Osteoblast (primary cell): ENCODE results near the gene USP11. TPM values are rescaled to one million over a fixed set of nuclear protein-coding genes. Genes with fewer than 3 reads are reported as not detected.

Experiments used
- DNase-seq: peaks from one replicate; pipeline ENCODE4 v3.0.0; 2011; ENCODE audit warnings: low spot score, mixed read lengths; ENCODE audit not compliant: insufficient read length; ENCODE audit errors: missing footprints
- H2AFZ ChIP-seq: 2 replicates; pipeline ENCODE4 v1.6.0; 2011; ENCODE audit warnings: mild to moderate bottlenecking, low read length
- H3K27ac ChIP-seq: 2 replicates; pipeline ENCODE4 v1.5.1; 2011; ENCODE audit warnings: mild to moderate bottlenecking, low read depth, low read length, moderate library complexity
- H3K27me3 ChIP-seq: 2 replicates; pipeline ENCODE4 v1.6.0; 2012; ENCODE audit warnings: mild to moderate bottlenecking, control low read depth, inconsistent platforms, low read length, moderate library complexity; ENCODE audit not compliant: insufficient read depth
- H3K36me3 ChIP-seq: 2 replicates; pipeline ENCODE4 v1.5.1; 2011; ENCODE audit warnings: mild to moderate bottlenecking, low read length, control low read depth, moderate library complexity; ENCODE audit not compliant: insufficient read depth
- H3K4me1 ChIP-seq: 2 replicates; pipeline ENCODE4 v1.5.1; 2011; ENCODE audit warnings: mild to moderate bottlenecking, low read length, control low read depth, moderate library complexity; ENCODE audit not compliant: insufficient read depth
- H3K4me2 ChIP-seq: 2 replicates; pipeline ENCODE4 v1.6.0; 2011; ENCODE audit warnings: mild to moderate bottlenecking, low read length; ENCODE audit not compliant: insufficient read depth
- H3K4me3 ChIP-seq: fragments of 200-600 bp; sonication (generic); 3 replicates; pipeline ENCODE4 v1.5.1; 2012; ENCODE audit warnings: mild to moderate bottlenecking, low read length, inconsistent platforms; ENCODE audit not compliant: insufficient read depth
- H3K79me2 ChIP-seq: 2 replicates; pipeline ENCODE4 v1.6.0; 2012; ENCODE audit warnings: mild to moderate bottlenecking, low read length, control low read depth, inconsistent platforms; ENCODE audit not compliant: insufficient read depth
- H3K9me3 ChIP-seq: 2 replicates; pipeline ENCODE4 v1.5.1; 2011; ENCODE audit warnings: low read depth, low read length, control low read depth
- H4K20me1 ChIP-seq: 2 replicates; pipeline ENCODE4 v1.6.0; 2012; ENCODE audit warnings: mild to moderate bottlenecking, low read length, control low read depth; ENCODE audit not compliant: insufficient read depth
- total RNA-seq: library from RNA; depleted of rRNA; stranded (reverse); fragments of >200 nt; gene quantifications from 2 replicates; pipeline ENCODE4 v1.2.3, GENCODE V29; 2012
- TF ChIP-seq, protein P1 (sequence below): IDR thresholded peaks from 2 replicates; pipeline ENCODE4 v1.5.1; 2011; ENCODE audit warnings: mild to moderate bottlenecking, low read depth, low read length, moderate library complexity; ENCODE audit errors: extremely low read depth

USP11 gene
- total RNA-seq, 1 donor = 28.2 TPM

- TF ChIP-seq, protein P1, sequence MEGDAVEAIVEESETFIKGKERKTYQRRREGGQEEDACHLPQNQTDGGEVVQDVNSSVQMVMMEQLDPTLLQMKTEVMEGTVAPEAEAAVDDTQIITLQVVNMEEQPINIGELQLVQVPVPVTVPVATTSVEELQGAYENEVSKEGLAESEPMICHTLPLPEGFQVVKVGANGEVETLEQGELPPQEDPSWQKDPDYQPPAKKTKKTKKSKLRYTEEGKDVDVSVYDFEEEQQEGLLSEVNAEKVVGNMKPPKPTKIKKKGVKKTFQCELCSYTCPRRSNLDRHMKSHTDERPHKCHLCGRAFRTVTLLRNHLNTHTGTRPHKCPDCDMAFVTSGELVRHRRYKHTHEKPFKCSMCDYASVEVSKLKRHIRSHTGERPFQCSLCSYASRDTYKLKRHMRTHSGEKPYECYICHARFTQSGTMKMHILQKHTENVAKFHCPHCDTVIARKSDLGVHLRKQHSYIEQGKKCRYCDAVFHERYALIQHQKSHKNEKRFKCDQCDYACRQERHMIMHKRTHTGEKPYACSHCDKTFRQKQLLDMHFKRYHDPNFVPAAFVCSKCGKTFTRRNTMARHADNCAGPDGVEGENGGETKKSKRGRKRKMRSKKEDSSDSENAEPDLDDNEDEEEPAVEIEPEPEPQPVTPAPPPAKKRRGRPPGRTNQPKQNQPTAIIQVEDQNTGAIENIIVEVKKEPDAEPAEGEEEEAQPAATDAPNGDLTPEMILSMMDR = no peak
- Histone ChIP-seq H3K4me1 (peaks cover 31% of the 10 kb centered on the region), H3K4me2 (peak within 1 kb of the TSS; percentile 92), H4K20me1 (peaks cover 64% of the 10 kb centered on the region), H3K79me2 (peaks cover 51% of the 10 kb centered on the region), H3K27ac (peak within 1 kb of the TSS; percentile 97), H3K9me3 (no peaks in the 10 kb centered on the region), H3K36me3 (peaks cover 34% of the 10 kb centered on the region), H2AFZ (peak within 1 kb of the TSS; percentile 95), H3K4me3 (peak within 1 kb of the TSS; percentile 84), H3K27me3 (no peaks in the 10 kb centered on the region)
- DNase-seq = peak; percentile 99
Measured at GRCh38 chrX:47218280-47218919, 14.4 kb upstream of the USP11 start, which contains the start of gene CDK16. TSS of gene CDK16 (plus strand) at chrX:47218681. CDS start at chrX:47223558, 4,877 bp downstream.

DNA sequence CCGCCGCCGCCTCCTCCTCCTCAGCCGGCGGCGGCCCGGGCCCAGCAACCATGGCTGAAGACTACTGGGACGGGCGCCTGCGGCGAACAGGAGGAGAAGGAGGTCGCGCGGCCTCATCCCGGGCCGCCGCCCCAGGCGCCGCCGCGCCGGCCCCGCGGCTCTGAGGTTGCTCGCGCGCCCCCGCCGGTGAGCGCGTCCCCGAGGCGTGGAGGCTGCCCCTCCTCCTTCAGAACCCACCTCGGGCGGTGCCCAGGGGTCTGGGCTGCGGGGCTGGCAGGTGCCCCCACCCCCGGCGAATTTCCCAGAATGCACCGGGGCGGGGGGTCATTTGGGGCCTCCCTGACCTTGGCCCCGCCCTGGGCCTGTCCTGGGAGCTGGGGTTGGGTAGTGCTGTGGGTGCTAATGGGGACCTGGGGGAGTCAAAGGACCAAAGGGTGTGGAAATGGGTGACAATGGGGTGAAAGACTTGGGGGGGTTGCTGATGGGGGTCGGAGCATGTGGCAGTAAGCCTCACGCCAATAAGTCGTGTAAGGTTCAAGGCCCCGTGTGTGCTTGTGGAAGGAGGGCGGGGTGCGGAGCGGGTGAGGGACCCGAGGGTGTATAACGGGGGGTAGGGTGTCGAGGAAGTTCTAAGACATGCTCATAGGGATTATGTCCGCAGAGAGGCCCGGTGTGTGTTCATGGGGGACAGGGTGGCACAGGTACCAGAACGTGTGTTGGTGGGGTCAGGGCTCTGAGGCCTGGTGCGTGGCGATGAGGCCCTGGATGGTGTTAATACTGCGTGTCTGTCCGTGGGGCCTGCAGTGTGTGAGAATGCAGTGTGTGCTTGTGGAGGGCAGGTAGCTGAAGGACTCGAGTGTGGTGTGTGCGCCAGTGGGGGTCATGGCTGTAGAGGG, 13.6 kb upstream of the USP11 start:
- TF ChIP-seq, protein P1 = no peak
- H4K20me1 ChIP-seq = peaks cover 69% of the 10 kb centered on the region
- DNase-seq = peak; percentile 91
- H3K4me3 ChIP-seq = peak overlapping the region; percentile 84
- peak overlapping the region; percentile 92 for H3K4me2 ChIP-seq
- H3K4me1 ChIP-seq = peaks cover 31% of the 10 kb centered on the region
- no peaks in the 10 kb centered on the region for H3K9me3 ChIP-seq
- peaks cover 35% of the 10 kb centered on the region for H3K36me3 ChIP-seq
- H2AFZ ChIP-seq = peak overlapping the region; percentile 95
- peaks cover 51% of the 10 kb centered on the region for H3K79me2 ChIP-seq
- peak overlapping the region; percentile 97 for H3K27ac ChIP-seq
- H3K27me3 ChIP-seq = no peaks in the 10 kb centered on the region

DNA sequence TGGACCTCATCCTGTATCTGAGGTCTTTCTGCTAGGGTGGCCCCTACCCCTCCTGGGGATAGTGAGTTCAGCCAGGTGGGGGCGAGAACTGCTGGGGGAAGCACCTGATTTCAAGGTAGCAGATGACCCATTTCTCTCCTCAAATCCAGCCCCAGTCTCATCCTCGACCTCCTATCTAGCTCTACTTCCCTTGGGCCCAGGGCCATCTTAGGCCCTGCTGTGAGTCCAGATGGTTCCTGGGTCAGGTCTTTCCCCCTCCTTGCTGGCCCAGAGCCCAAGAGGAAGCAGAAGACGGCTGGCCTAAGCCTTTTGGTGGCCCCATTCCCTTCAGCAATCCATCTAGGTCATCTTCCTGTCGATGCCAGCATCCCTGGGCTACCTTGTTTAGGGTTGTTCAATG, 11.1 kb upstream of the USP11 start:
- peaks cover 35% of the 10 kb centered on the region for H3K36me3 ChIP-seq
- DNase-seq = no peak
- H3K27me3 ChIP-seq = no peaks in the 10 kb centered on the region
- H3K4me2 ChIP-seq = no peak overlapping the region
- H3K4me1 ChIP-seq = peaks cover 24% of the 10 kb centered on the region
- TF ChIP-seq, protein P1 = no peak
- no peak overlapping the region for H2AFZ ChIP-seq
- H3K79me2 ChIP-seq = peaks cover 51% of the 10 kb centered on the region
- no peak overlapping the region for H3K27ac ChIP-seq
- peaks cover 58% of the 10 kb centered on the region for H4K20me1 ChIP-seq
- no peak overlapping the region for H3K4me3 ChIP-seq
- no peaks in the 10 kb centered on the region for H3K9me3 ChIP-seq
